Measurements from ENCODE around the gene PYGB.

DNA sequence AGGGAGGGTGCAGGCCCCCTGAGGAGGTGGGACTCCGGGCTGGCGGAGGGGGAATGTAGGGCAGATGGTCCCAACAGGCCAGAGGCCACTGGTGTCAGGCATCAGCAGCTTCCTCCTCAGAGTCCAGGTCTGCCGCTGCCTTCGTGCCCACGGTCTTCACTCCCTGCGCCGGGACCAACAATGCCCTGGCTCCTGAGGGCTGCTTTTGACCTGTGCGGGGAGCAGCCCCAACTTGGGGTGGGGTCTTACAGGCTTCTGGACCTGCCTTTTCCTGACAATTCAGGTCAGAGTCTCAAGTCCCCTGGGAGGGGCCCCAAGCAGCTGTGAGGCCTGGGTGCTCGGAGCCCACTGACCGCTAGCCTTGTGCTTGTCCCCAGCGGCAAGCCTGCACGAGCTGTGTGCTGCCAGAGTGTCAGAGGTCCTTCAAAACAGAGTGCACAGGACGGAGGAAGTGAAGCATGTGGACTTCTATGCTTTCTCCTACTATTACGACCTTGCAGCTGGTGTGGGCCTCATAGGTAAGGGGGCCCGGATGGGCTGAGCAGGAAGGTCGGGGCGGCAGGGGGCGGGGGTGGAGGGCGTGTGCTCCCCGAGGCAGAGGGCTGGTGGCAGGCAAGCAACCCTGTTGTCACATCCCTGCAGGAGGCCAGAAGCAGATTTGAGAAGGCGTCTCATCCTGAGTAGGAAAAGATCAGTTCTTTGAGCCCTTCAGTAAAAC, 25.3 kb upstream of the PYGB start:
- TF ChIP-seq, protein P1, sequence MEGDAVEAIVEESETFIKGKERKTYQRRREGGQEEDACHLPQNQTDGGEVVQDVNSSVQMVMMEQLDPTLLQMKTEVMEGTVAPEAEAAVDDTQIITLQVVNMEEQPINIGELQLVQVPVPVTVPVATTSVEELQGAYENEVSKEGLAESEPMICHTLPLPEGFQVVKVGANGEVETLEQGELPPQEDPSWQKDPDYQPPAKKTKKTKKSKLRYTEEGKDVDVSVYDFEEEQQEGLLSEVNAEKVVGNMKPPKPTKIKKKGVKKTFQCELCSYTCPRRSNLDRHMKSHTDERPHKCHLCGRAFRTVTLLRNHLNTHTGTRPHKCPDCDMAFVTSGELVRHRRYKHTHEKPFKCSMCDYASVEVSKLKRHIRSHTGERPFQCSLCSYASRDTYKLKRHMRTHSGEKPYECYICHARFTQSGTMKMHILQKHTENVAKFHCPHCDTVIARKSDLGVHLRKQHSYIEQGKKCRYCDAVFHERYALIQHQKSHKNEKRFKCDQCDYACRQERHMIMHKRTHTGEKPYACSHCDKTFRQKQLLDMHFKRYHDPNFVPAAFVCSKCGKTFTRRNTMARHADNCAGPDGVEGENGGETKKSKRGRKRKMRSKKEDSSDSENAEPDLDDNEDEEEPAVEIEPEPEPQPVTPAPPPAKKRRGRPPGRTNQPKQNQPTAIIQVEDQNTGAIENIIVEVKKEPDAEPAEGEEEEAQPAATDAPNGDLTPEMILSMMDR (IDR thresholded peaks at IDR 0.05) = no peak
- no peak for TF ChIP-seq POLR2A (IDR thresholded peaks at IDR 0.05)
- TF ChIP-seq POLR2AphosphoS5 (IDR thresholded peaks at IDR 0.05) = no peak
